Ishikawa (cell line): ENCODE measurements around the gene QTRT2.

ENCODE experiments used
- CEBPB ChIP-seq: IDR thresholded peaks from 2 replicates; pipeline ENCODE4 v1.6.1; 2012
- CREB1 ChIP-seq: IDR thresholded peaks from 2 replicates; pipeline ENCODE4 v1.6.1; 2012; ENCODE audit warnings: low read depth
- EGR1 ChIP-seq: IDR thresholded peaks from 2 replicates; pipeline ENCODE4 v1.6.1; 2012
- EP300 ChIP-seq: IDR thresholded peaks from 2 replicates; pipeline ENCODE4 v1.6.1; 2012; ENCODE audit warnings: borderline replicate concordance
- FOXM1 ChIP-seq: IDR thresholded peaks from 2 replicates; pipeline ENCODE4 v1.6.1; 2012; ENCODE audit warnings: low read depth, borderline replicate concordance
- MAX ChIP-seq: IDR thresholded peaks from 2 replicates; pipeline ENCODE4 v1.6.1; 2012
- NFIC ChIP-seq: IDR thresholded peaks from 2 replicates; pipeline ENCODE4 v1.6.1; 2012
- RAD21 ChIP-seq: IDR thresholded peaks from 2 replicates; pipeline ENCODE4 v1.6.1; 2012; ENCODE audit warnings: low read depth
- REST ChIP-seq: IDR thresholded peaks from 2 replicates; pipeline ENCODE4 v1.6.1; 2012; ENCODE audit warnings: low read depth, mild to moderate bottlenecking
- TAF1 ChIP-seq: IDR thresholded peaks from 2 replicates; pipeline ENCODE4 v1.6.1; 2012; ENCODE audit warnings: low read depth, mild to moderate bottlenecking
- TCF12 ChIP-seq: IDR thresholded peaks from 2 replicates; pipeline ENCODE4 v1.6.1; 2012; ENCODE audit warnings: low read depth
- TEAD4 ChIP-seq: IDR thresholded peaks from 2 replicates; pipeline ENCODE4 v1.6.1; 2012
- USF1 ChIP-seq: IDR thresholded peaks from 2 replicates; pipeline ENCODE4 v1.6.1; 2012
- YY1 ChIP-seq: IDR thresholded peaks from 2 replicates; pipeline ENCODE4 v1.6.1; 2012; ENCODE audit warnings: low read depth
- ZBTB7A ChIP-seq: IDR thresholded peaks from 2 replicates; pipeline ENCODE4 v1.6.1; 2012; ENCODE audit warnings: low read depth

QTRT2 gene

GRCh38 chr3:114056130-114057010 is at the start of gene QTRT2, which contains the start of gene CCDC191:
TSS of gene QTRT2 (plus strand) at chr3:114056737. CDS start at chr3:114065258, 8,521 bp downstream.
TSS of gene CCDC191 (minus strand) at chr3:114056526. CDS start at chr3:114056466, 60 bp downstream.
- TF ChIP-seq TCF12, result 0 out of 2 replicates have a peak, but pooled peaks have one; percentile 20
- no peak for TF ChIP-seq EP300
- TF ChIP-seq USF1, result peak; percentile 78
- TF ChIP-seq ZBTB7A, result no peak
- TF ChIP-seq RAD21, result no peak
- no peak for TF ChIP-seq NFIC
- no peak for TF ChIP-seq TAF1
- no peak for TF ChIP-seq EGR1
- TF ChIP-seq TEAD4, result peak; percentile 39; the same call in 1 of the 2 replicates
- TF ChIP-seq CEBPB, result peak; percentile 64
- peak; percentile 71 for TF ChIP-seq YY1
- TF ChIP-seq MAX, result peak; percentile 99
- peak; percentile 45; the same call in 1 of the 2 replicates for TF ChIP-seq FOXM1
- TF ChIP-seq CREB1, result peak; percentile 99
- TF ChIP-seq REST, result no peak

GRCh38 chr3:114011059-114011797 is 45.3 kb upstream of the QTRT2 start:
- TF ChIP-seq NFIC (no peak), USF1 (no peak), TEAD4 (no peak)

GRCh38 chr3:114014211-114014610 is 42.3 kb upstream of the QTRT2 start:
- TF ChIP-seq NFIC (no peak), RAD21 (no peak), CREB1 (no peak), TCF12 (no peak), ZBTB7A (no peak), REST (no peak), YY1 (no peak), MAX (no peak), EP300 (no peak), CEBPB (no peak), USF1 (no peak), TAF1 (no peak), EGR1 (no peak), FOXM1 (no peak), TEAD4 (no peak)

GRCh38 chr3:114019486-114019885 is 37.1 kb upstream of the QTRT2 start:
- TF ChIP-seq RAD21 (no peak), TEAD4 (no peak), EP300 (no peak), USF1 (no peak), EGR1 (no peak), CEBPB (no peak), ZBTB7A (no peak), TCF12 (no peak), REST (no peak), CREB1 (no peak), MAX (no peak), YY1 (no peak), NFIC (no peak), TAF1 (no peak), FOXM1 (no peak)
